Measurements from ENCODE around the gene ZNF225. TPM values are rescaled to one million over a fixed set of nuclear protein-coding genes. Genes with fewer than 3 reads are reported as not detected.
"Not testable (repeated sequence)": the region's sequence is repeated elsewhere in the genome, so short reads cannot be mapped to it uniquely, and the experiment has no call there.

Gene ZNF225
- total RNA-seq, 4 donors from 2014 or later, result 1.8 to 10.1 (median 4.6) TPM

DNA sequence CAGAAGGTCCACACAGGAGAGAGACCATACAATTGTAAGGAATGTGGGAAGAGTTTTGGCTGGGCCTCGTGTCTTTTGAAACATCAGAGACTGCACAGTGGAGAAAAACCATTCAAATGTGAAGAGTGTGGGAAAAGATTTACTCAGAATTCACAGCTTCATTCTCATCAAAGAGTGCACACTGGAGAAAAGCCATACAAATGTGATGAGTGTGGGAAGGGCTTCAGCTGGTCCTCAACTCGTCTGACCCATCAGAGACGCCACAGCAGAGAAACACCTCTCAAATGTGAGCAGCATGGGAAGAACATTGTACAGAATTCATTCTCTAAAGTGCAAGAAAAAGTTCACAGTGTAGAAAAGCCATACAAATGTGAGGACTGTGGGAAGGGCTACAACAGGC, 5.4 kb upstream of the ZNF225 start:
- Histone ChIP-seq H3K27ac (no peak overlapping the region), H3K9me3 (peaks cover 0 to 93% (median 30%) of the 10 kb centered on the region in 4 donors), H3K27me3 (no peaks in the 10 kb centered on the region), H3K4me3 (no peak overlapping the region), H3K4me1 (peaks cover 0 to 12% (median 7%) of the 10 kb centered on the region in 4 donors), H3K36me3 (peaks cover 4 to 76% (median 13%) of the 10 kb centered on the region in 3 donors)
- DNase-seq (ENCODE audit: low spot score in 2 of 2), result no peak
- no peak for TF ChIP-seq EP300 (IDR thresholded peaks at IDR 0.05)
- TF ChIP-seq, protein P1, sequence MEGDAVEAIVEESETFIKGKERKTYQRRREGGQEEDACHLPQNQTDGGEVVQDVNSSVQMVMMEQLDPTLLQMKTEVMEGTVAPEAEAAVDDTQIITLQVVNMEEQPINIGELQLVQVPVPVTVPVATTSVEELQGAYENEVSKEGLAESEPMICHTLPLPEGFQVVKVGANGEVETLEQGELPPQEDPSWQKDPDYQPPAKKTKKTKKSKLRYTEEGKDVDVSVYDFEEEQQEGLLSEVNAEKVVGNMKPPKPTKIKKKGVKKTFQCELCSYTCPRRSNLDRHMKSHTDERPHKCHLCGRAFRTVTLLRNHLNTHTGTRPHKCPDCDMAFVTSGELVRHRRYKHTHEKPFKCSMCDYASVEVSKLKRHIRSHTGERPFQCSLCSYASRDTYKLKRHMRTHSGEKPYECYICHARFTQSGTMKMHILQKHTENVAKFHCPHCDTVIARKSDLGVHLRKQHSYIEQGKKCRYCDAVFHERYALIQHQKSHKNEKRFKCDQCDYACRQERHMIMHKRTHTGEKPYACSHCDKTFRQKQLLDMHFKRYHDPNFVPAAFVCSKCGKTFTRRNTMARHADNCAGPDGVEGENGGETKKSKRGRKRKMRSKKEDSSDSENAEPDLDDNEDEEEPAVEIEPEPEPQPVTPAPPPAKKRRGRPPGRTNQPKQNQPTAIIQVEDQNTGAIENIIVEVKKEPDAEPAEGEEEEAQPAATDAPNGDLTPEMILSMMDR (IDR thresholded peaks at IDR 0.05), result no peak
- no peak for TF ChIP-seq POLR2A (IDR thresholded peaks at IDR 0.05)
- WGBS, 2 donors, result 93 to 94% methylated on average over 3 of the region's 3 CpGs

- peaks cover 0 to 76% (median 26%) of the 10 kb centered on the region in 4 donors for H3K9me3 ChIP-seq
- H3K4me3 ChIP-seq, result no peak overlapping the region
- no peak overlapping the region for H3K27ac ChIP-seq
- peaks cover 0 to 19% (median 12%) of the 10 kb centered on the region in 4 donors for H3K4me1 ChIP-seq
- peaks cover 0 to 59% (median 0%) of the 10 kb centered on the region in 3 donors for H3K36me3 ChIP-seq
- DNase-seq (ENCODE audit: low spot score in 2 of 2), result no peak
- TF ChIP-seq EP300 (IDR thresholded peaks at IDR 0.05) (no peak), POLR2A (IDR thresholded peaks at IDR 0.05) (no peak)
- TF ChIP-seq, protein P1 (IDR thresholded peaks at IDR 0.05), result no peak
- H3K27me3 ChIP-seq, result no peaks in the 10 kb centered on the region
These were observed 3.7 kb upstream of the ZNF225 start for GRCh38 chr19:44109458-44109857.

GRCh38 chr19:44111910-44112463, 1.2 kb upstream of the ZNF225 start:
- WGBS, 2 donors, result 11 to 20% methylated on average over 17 of the region's 17 CpGs
- Histone ChIP-seq H3K27me3 (no peaks in the 10 kb centered on the region), H3K36me3 (peaks cover 0 to 50% (median 5%) of the 10 kb centered on the region in 3 donors), H3K27ac (no peak overlapping the region), H3K4me3 (peak overlapping the region in 1 of 4 donors; percentile 65), H3K9me3 (peaks cover 0 to 52% (median 17%) of the 10 kb centered on the region in 4 donors), H3K4me1 (peaks cover 0 to 24% (median 16%) of the 10 kb centered on the region in 4 donors)
- no peak for DNase-seq (ENCODE audit: low spot score in 2 of 2)
- TF ChIP-seq, protein P1 (IDR thresholded peaks at IDR 0.05), result no peak
- TF ChIP-seq EP300 (IDR thresholded peaks at IDR 0.05) (no peak), POLR2A (IDR thresholded peaks at IDR 0.05) (no peak)

GRCh38 chr19:44112802-44113137, 429 bp upstream of the ZNF225 start:
- peaks cover 0 to 44% (median 10%) of the 10 kb centered on the region in 4 donors for H3K9me3 ChIP-seq
- no peak for DNase-seq (ENCODE audit: low spot score in 2 of 2)
- no peak for TF ChIP-seq POLR2A (IDR thresholded peaks at IDR 0.05)
- TF ChIP-seq, protein P1 (IDR thresholded peaks at IDR 0.05), result no peak
- TF ChIP-seq EP300 (IDR thresholded peaks at IDR 0.05), result no peak
- peak overlapping the region in 2 of 4 donors; percentile 25 to 72 for H3K27ac ChIP-seq
- WGBS, 2 donors, result 0% methylated on average over 11 of the region's 11 CpGs
- peaks cover 0 to 50% (median 5%) of the 10 kb centered on the region in 3 donors for H3K36me3 ChIP-seq
- H3K4me1 ChIP-seq, result peaks cover 0 to 24% (median 16%) of the 10 kb centered on the region in 4 donors
- H3K27me3 ChIP-seq, result no peaks in the 10 kb centered on the region
- peak overlapping the region; percentile 44 to 90 (median 64) for H3K4me3 ChIP-seq

- TF ChIP-seq, protein P1 (IDR thresholded peaks at IDR 0.05), result no peak
- WGBS, 2 donors, result 2 to 5% methylated on average over 16 to 18 of the region's 18 CpGs
- peaks cover 0 to 33% (median 5%) of the 10 kb centered on the region in 4 donors for H3K9me3 ChIP-seq
- no peak for DNase-seq (ENCODE audit: low spot score in 2 of 2)
- H3K4me1 ChIP-seq, result peaks cover 0 to 24% (median 16%) of the 10 kb centered on the region in 4 donors
- peak overlapping the region in 3 of 4 donors; percentile 58 to 72 (median 61) for H3K27ac ChIP-seq
- peak overlapping the region; percentile 44 to 90 (median 64) for H3K4me3 ChIP-seq
- H3K27me3 ChIP-seq, result no peaks in the 10 kb centered on the region
- peaks cover 0 to 50% (median 5%) of the 10 kb centered on the region in 3 donors for H3K36me3 ChIP-seq
These were observed 688 bp downstream of the ZNF225 start for GRCh38 chr19:44113784-44114390.

- WGBS, 2 donors, result 99 to 100% methylated on average over 4 of the region's 4 CpGs
- H3K27me3 ChIP-seq; H3K4me3 ChIP-seq; H3K27ac ChIP-seq; H3K4me1 ChIP-seq; DNase-seq (ENCODE audit: low spot score in 2 of 2): not testable (repeated sequence)
- peaks cover 3 to 100% (median 45%) of the 10 kb centered on the region in 3 donors for H3K36me3 ChIP-seq
- H3K9me3 ChIP-seq, result peaks cover 0 to 70% (median 13%) of the 10 kb centered on the region in 4 donors
These were observed 8.0 kb downstream of the ZNF225 start for GRCh38 chr19:44121162-44121561.

Measured in tibial nerve (tissue), 4 donors.